ENCODE measurements around the gene PDE6C.

GRCh38 chr10:93568105-93568390, 44.3 kb upstream of the PDE6C start:
- no peak for TF ChIP-seq CTCF (IDR thresholded peaks at IDR 0.05)
- TF ChIP-seq E2F5 (CRISPR knock-in tag; IDR thresholded peaks at IDR 0.05): no peak
- TF ChIP-seq JUN (CRISPR knock-in tag; IDR thresholded peaks at IDR 0.05): no peak
- TF ChIP-seq ERG (CRISPR knock-in tag; IDR thresholded peaks at IDR 0.05): no peak
- TF ChIP-seq USF2 (CRISPR knock-in tag; IDR thresholded peaks at IDR 0.05): no peak
- no peak for TF ChIP-seq EMX1 (CRISPR knock-in tag; IDR thresholded peaks at IDR 0.05)
- TF ChIP-seq USF1 (CRISPR knock-in tag; IDR thresholded peaks at IDR 0.05): no peak
- no peak for TF ChIP-seq ZNF263 (CRISPR knock-in tag; IDR thresholded peaks at IDR 0.05; ENCODE audit: low read depth)
